Amygdala (tissue), 56 donors: Measurements from ENCODE around the gene PBRM1.

Experiments used
- DNase-seq, 56 donors: peaks; one replicate each; lab custom pipeline; 2025; lab: John Stamatoyannopoulos, UW

The PBRM1 gene

GRCh38 chr3:52596658-52597265 is 89.0 kb downstream of the PBRM1 start:
- peak in 54 of 56 donors; percentile 12 to 95 (median 74) for DNase-seq

- peak in 11 of 56 donors; percentile 3 to 37 (median 13) for DNase-seq
These were observed 92.6 kb downstream of the PBRM1 start for GRCh38 chr3:52593103-52593502.

- no peak for DNase-seq
These were observed 111.4 kb downstream of the PBRM1 start for GRCh38 chr3:52574056-52574965.

GRCh38 chr3:52572221-52572620 is 113.5 kb downstream of the PBRM1 start:
- no peak for DNase-seq

GRCh38 chr3:52570076-52570475 is 115.6 kb downstream of the PBRM1 start:
- no peak for DNase-seq

- DNase-seq: no peak
These were observed 117.6 kb downstream of the PBRM1 start for GRCh38 chr3:52568069-52568468.

- no peak for DNase-seq
These were observed 121.7 kb downstream of the PBRM1 start for GRCh38 chr3:52563984-52564383.

GRCh38 chr3:52561028-52561747 is 124.5 kb downstream of the PBRM1 start:
- DNase-seq: no peak

- no peak for DNase-seq
These were observed 127.3 kb downstream of the PBRM1 start for GRCh38 chr3:52558436-52558835.

GRCh38 chr3:52557011-52557960 is 128.4 kb downstream of the PBRM1 start:
- no peak for DNase-seq

GRCh38 chr3:52555056-52555455 is 130.7 kb downstream of the PBRM1 start:
- DNase-seq: no peak

- no peak for DNase-seq
These were observed 131.5 kb downstream of the PBRM1 start for GRCh38 chr3:52554026-52554755.

- no peak for DNase-seq
These were observed 133.6 kb downstream of the PBRM1 start for GRCh38 chr3:52552089-52552488.

GRCh38 chr3:52551118-52551517 is 134.6 kb downstream of the PBRM1 start:
- no peak for DNase-seq

GRCh38 chr3:52547143-52547542 is 138.6 kb downstream of the PBRM1 start:
- DNase-seq: no peak

- DNase-seq: no peak
These were observed 139.4 kb downstream of the PBRM1 start for GRCh38 chr3:52546111-52546901.

GRCh38 chr3:52544937-52545336 is 140.8 kb downstream of the PBRM1 start:
- no peak for DNase-seq

GRCh38 chr3:52541050-52541449 is 144.7 kb downstream of the PBRM1 start:
- no peak for DNase-seq
